ENCODE results near the gene L3MBTL4. TPM values are rescaled to one million over a fixed set of nuclear protein-coding genes. Genes with fewer than 3 reads are reported as not detected.
"Not testable (repeated sequence)": the region's sequence is repeated elsewhere in the genome, so short reads cannot be mapped to it uniquely, and the experiment has no call there.

Gene L3MBTL4
- total RNA-seq, 1 experiment from 2014 or later, result not detected

DNA sequence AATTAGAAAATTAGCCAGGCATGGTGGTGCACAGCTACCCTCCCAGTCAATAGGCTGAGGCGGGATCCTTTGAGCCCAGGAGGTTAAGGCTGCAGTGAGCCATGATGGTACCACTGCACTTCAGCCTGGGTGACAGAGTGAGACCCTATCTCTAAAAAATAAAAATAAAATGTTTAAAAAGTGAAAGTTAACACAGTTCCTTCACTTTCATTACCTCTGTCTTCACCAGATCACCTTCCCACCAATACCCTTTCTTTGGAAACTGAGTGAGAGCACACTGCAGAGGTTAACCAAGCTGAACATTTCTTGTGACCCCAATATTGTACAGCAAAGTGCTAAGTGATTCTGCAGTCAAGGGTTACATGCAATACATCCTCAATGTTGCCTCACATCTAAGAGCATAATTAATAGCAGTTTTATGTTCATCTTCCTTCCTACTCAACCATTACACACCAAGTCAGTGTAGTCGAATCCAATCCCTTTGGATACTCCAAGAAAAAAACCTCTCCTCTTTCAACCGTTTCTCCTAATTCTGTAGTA, 1.7 kb downstream of the L3MBTL4 start:
- Histone ChIP-seq H3K36me3 (ENCODE audit: low read depth) (no peaks in the 10 kb centered on the region), H2AFZ (no peak overlapping the region), H3F3A (ENCODE audit: insufficient read depth, low read depth) (no peaks in the 10 kb centered on the region), H3K4me2 (peak overlapping the region; percentile 4; the same call in 1 of the 2 replicates), H3K9me2 (ENCODE audit: insufficient read depth) (no peaks in the 10 kb centered on the region; the same call in 1 of the 2 replicates), H3K4me1 (replicated peaks; ENCODE audit: insufficient read depth) (no peaks in the 10 kb centered on the region), H3K27ac (no peak overlapping the region), H3K9me3 (ENCODE audit: insufficient read depth, low read depth) (no peaks in the 10 kb centered on the region), H3K79me2 (ENCODE audit: low read depth) (no peaks in the 10 kb centered on the region), H3K27me3 (ENCODE audit: insufficient read depth, low read depth) (peaks cover 19% of the 10 kb centered on the region; the same call in 1 of the 2 replicates), H4K20me1 (ENCODE audit: insufficient read depth) (no peaks in the 10 kb centered on the region), H3K4me3 (no peak overlapping the region)
- BruUV-seq (replicated peaks), result no TSS peak
- DNase-seq, result no peak
- intact Hi-C loops (cut with micrococcal nuclease; ENCODE audit: unreplicated experiment), result no loop called here
- CTCF ChIA-PET, result no interaction called here
- TF ChIP-seq, protein P1, sequence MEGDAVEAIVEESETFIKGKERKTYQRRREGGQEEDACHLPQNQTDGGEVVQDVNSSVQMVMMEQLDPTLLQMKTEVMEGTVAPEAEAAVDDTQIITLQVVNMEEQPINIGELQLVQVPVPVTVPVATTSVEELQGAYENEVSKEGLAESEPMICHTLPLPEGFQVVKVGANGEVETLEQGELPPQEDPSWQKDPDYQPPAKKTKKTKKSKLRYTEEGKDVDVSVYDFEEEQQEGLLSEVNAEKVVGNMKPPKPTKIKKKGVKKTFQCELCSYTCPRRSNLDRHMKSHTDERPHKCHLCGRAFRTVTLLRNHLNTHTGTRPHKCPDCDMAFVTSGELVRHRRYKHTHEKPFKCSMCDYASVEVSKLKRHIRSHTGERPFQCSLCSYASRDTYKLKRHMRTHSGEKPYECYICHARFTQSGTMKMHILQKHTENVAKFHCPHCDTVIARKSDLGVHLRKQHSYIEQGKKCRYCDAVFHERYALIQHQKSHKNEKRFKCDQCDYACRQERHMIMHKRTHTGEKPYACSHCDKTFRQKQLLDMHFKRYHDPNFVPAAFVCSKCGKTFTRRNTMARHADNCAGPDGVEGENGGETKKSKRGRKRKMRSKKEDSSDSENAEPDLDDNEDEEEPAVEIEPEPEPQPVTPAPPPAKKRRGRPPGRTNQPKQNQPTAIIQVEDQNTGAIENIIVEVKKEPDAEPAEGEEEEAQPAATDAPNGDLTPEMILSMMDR (conservative IDR thresholded peaks at IDR 0.05), result no peak
- no peak for TF ChIP-seq EZH2 (IDR thresholded peaks at IDR 0.05; ENCODE audit: low read depth)
- POLR2A ChIA-PET (ENCODE audit: unreplicated experiment), result no interaction called here

DNA sequence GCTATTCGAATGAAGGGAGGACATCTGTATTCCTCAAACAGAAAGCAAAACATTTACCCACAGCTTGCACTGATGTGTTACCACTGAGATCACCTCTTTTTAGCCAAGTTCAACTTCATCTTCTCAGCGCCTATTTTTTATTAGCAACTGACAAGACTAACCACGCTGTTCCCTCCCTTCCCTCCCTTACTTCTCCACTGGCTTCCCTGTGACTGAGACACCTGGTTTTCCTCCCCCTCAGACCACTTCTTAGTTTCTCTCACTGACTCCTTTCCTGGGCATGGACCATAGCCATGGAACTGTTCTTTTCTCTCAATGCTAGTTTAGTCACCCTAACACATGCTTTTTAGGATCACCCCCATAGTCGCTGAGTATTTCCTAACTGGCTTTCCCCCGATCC, 3.3 kb downstream of the L3MBTL4 start:
- H4K20me1 ChIP-seq (ENCODE audit: insufficient read depth), result no peaks in the 10 kb centered on the region
- no peak overlapping the region for H3K27ac ChIP-seq
- no peak for DNase-seq
- H3K4me1 ChIP-seq (replicated peaks; ENCODE audit: insufficient read depth), result no peaks in the 10 kb centered on the region
- intact Hi-C loops (cut with micrococcal nuclease; ENCODE audit: unreplicated experiment), result no loop called here
- no peaks in the 10 kb centered on the region for H3K9me3 ChIP-seq (ENCODE audit: insufficient read depth, low read depth)
- H3K36me3 ChIP-seq (ENCODE audit: low read depth), result no peaks in the 10 kb centered on the region
- H3F3A ChIP-seq (ENCODE audit: insufficient read depth, low read depth), result no peaks in the 10 kb centered on the region
- no TSS peak for BruUV-seq (replicated peaks)
- CTCF ChIA-PET, result no interaction called here
- H3K79me2 ChIP-seq (ENCODE audit: low read depth), result no peaks in the 10 kb centered on the region
- POLR2A ChIA-PET (ENCODE audit: unreplicated experiment), result no interaction called here
- TF ChIP-seq EZH2 (IDR thresholded peaks at IDR 0.05; ENCODE audit: low read depth), result no peak
- TF ChIP-seq, protein P1 (conservative IDR thresholded peaks at IDR 0.05), result no peak
- H3K4me3 ChIP-seq, result no peak overlapping the region
- no peak overlapping the region for H2AFZ ChIP-seq
- H3K9me2 ChIP-seq (ENCODE audit: insufficient read depth), result no peaks in the 10 kb centered on the region; the same call in 1 of the 2 replicates
- H3K27me3 ChIP-seq (ENCODE audit: insufficient read depth, low read depth), result peaks cover 19% of the 10 kb centered on the region; the same call in 1 of the 2 replicates
- no peak overlapping the region for H3K4me2 ChIP-seq

DNA sequence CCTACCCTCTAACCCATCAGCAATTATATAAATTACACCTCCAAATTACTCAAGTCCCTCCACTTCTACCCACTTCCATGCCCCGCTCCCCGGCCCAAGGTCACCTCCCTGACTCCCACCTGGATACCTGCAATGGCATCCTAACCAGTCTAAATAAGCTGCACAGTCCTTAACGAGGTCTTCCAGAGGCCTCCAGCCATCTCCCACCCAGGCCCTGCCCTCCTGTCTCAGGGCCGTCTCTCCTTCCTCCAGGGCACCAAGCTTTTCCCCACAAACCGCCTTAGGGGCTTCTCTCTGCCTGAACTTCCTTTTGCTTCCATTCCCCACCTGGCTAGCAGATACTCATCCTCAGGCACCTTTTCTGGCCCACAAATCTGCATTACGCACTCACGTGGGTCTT, 4.8 kb downstream of the L3MBTL4 start:
- Histone ChIP-seq H3K4me3 (no peak overlapping the region), H3F3A (ENCODE audit: insufficient read depth, low read depth) (no peaks in the 10 kb centered on the region), H4K20me1 (ENCODE audit: insufficient read depth) (no peaks in the 10 kb centered on the region), H3K9me3 (ENCODE audit: insufficient read depth, low read depth) (no peaks in the 10 kb centered on the region), H3K27me3 (ENCODE audit: insufficient read depth, low read depth) (peaks cover 19% of the 10 kb centered on the region; the same call in 1 of the 2 replicates), H3K4me2 (no peak overlapping the region), H2AFZ (no peak overlapping the region), H3K4me1 (replicated peaks; ENCODE audit: insufficient read depth) (no peaks in the 10 kb centered on the region), H3K9me2 (ENCODE audit: insufficient read depth) (no peaks in the 10 kb centered on the region), H3K36me3 (ENCODE audit: low read depth) (no peaks in the 10 kb centered on the region), H3K27ac (no peak overlapping the region), H3K79me2 (ENCODE audit: low read depth) (no peaks in the 10 kb centered on the region)
- no peak for TF ChIP-seq EZH2 (IDR thresholded peaks at IDR 0.05; ENCODE audit: low read depth)
- ChIA-PET CTCF (no interaction called here), POLR2A (ENCODE audit: unreplicated experiment) (no interaction called here)
- no peak for DNase-seq
- no TSS peak for BruUV-seq (replicated peaks)
- intact Hi-C loops (cut with micrococcal nuclease; ENCODE audit: unreplicated experiment), result no loop called here

DNA sequence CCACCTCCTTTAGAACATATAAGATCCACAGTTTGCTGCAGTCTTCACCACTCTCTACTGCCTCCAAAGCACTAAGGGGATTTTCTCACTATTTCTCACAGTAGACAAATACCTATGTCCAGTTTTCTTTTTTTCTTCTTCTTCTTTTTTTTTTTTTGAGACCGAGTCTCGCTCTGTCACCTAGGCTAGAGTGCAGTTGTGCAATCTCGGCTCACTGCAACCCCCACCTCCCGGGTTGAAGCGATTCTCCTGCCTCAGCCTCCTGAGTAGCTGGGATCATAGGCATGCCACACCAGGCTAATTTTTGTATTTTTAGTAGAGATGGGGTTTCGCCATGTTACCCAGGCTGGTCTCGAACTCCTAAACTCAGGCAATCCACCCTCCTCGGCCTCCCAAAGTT, 6.2 kb downstream of the L3MBTL4 start:
- CTCF ChIA-PET; H3K9me3 ChIP-seq (ENCODE audit: insufficient read depth, low read depth); POLR2A ChIA-PET (ENCODE audit: unreplicated experiment); H3F3A ChIP-seq (ENCODE audit: insufficient read depth, low read depth); H2AFZ ChIP-seq; BruUV-seq (replicated peaks); DNase-seq; H3K36me3 ChIP-seq (ENCODE audit: low read depth); H3K79me2 ChIP-seq (ENCODE audit: low read depth); intact Hi-C loops (cut with micrococcal nuclease; ENCODE audit: unreplicated experiment); H3K27ac ChIP-seq; H4K20me1 ChIP-seq (ENCODE audit: insufficient read depth); H3K4me3 ChIP-seq; H3K4me1 ChIP-seq (replicated peaks; ENCODE audit: insufficient read depth); H3K4me2 ChIP-seq; H3K9me2 ChIP-seq (ENCODE audit: insufficient read depth): not testable (repeated sequence)
- H3K27me3 ChIP-seq (ENCODE audit: insufficient read depth, low read depth), result peaks cover 19% of the 10 kb centered on the region; the same call in 1 of the 2 replicates
